Fibroblast of villous mesenchyme (primary cell): ENCODE results near the gene NDUFAF3. TPM values are rescaled to one million over a fixed set of nuclear protein-coding genes. Genes with fewer than 3 reads are reported as not detected.
A peak's percentile ranks its signal among the peaks of the same experiment; 100 is the strongest.

Experiments
- DNase-seq: peaks from one replicate; pipeline ENCODE4 v3.0.0-alpha.2; 2010; ENCODE audit warnings: low read depth
- H3K4me3 ChIP-seq: 2 replicates; pipeline ENCODE4 v1.5.1; 2011; ENCODE audit warnings: low read depth, mild to moderate bottlenecking, low read length
- total RNA-seq: library from RNA; depleted of rRNA; stranded (reverse); fragments of >200 nt; gene quantifications from 2 replicates; pipeline ENCODE4 v1.2.3, GENCODE V29; 2012
- TF ChIP-seq, protein P1 (sequence below): IDR thresholded peaks from 2 replicates; pipeline ENCODE4 v1.5.1; 2012; ENCODE audit warnings: low read depth, mild to moderate bottlenecking, low read length; ENCODE audit not compliant: insufficient read depth

NDUFAF3 gene, protein sequence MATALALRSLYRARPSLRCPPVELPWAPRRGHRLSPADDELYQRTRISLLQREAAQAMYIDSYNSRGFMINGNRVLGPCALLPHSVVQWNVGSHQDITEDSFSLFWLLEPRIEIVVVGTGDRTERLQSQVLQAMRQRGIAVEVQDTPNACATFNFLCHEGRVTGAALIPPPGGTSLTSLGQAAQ
- 39.3 and 48.3 TPM in 2 replicates for total RNA-seq

DNA sequence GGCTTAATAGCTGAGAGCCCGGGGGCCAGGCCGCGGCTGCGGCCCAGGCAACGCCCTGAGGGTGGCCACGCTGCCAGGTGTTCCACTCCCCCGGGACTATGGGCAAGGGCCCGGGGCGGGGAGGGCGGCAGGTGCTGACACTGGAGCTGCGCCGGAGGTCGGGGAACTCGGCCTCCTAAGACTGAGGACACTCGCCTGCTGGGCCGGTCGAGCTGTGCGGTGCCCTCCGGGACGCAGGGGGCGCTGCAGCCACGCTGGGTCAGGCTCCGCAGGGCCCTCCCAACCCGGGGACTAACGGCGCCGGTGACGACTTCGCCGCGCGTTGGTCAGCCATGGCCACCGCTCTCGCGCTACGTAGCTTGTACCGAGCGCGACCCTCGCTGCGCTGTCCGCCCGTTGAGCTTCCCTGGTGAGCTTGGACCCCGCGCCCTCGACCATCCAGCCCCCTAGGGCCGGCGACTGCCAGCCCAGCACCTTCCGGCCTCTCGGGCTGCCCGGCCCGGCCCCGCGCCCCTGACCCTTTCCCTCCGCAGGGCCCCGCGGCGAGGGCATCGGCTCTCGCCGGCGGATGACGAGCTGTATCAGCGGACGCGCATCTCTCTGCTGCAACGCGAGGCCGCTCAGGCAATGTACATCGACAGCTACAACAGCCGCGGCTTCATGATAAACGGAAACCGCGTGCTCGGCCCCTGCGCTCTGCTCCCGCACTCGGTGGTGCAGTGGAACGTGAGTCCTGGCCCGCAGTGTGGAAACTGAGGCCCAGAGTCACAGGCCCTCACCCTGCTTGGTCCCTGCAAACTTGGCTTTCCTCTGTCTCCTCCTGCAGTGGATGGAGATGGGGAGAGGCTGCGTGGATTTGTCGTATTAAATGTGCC, at the start of gene NDUFAF3:
TSS of gene NDUFAF3 (plus strand) at position 309 of the 875 bp plus-strand sequence. CDS start at position 333, 24 bp downstream.
- peak within 1 kb of the TSS; percentile 91 for H3K4me3 ChIP-seq
- TF ChIP-seq, protein P1, sequence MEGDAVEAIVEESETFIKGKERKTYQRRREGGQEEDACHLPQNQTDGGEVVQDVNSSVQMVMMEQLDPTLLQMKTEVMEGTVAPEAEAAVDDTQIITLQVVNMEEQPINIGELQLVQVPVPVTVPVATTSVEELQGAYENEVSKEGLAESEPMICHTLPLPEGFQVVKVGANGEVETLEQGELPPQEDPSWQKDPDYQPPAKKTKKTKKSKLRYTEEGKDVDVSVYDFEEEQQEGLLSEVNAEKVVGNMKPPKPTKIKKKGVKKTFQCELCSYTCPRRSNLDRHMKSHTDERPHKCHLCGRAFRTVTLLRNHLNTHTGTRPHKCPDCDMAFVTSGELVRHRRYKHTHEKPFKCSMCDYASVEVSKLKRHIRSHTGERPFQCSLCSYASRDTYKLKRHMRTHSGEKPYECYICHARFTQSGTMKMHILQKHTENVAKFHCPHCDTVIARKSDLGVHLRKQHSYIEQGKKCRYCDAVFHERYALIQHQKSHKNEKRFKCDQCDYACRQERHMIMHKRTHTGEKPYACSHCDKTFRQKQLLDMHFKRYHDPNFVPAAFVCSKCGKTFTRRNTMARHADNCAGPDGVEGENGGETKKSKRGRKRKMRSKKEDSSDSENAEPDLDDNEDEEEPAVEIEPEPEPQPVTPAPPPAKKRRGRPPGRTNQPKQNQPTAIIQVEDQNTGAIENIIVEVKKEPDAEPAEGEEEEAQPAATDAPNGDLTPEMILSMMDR, result peak; percentile 91
- peak; percentile 94 for DNase-seq

DNA sequence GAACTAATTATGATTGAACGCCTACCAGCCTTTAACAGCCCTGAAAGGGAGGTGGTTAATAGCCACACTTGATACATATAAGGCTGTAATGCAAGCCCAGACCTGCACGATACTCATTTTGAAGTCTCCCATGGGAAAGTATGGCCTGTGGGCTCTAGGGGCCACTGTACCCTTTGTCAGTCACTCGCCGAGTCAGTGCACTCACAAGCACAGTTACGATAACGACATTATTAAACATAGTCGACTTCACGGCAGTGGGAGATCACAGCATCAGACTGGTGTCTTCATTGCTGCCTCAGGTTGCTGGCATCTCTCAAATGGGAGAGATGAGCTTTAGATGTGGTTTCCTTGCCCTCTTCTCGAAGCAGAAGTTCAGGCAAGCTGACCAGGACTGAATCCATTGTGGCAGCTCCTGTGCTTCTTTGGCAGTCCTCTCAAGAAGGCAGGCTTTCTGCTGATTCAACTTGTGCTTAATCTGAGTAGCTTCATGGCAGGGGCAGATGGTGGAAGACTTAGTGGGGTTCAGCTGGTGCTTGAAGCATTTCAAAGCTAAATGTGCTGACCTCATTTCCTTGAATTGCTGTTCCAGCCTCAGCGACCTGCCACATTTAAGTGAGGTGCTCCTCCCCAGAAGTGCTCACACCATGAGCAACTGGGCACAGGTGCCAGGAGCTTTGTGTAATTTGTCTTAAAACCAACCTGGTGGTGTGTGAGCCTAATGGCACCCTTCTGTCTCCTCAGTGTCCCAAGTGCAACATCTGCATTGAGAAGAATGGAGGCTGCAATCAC, 47.7 kb upstream of the NDUFAF3 start:
- TF ChIP-seq, protein P1, result no peak
- no peak for DNase-seq
- no peak overlapping the region for H3K4me3 ChIP-seq

DNA sequence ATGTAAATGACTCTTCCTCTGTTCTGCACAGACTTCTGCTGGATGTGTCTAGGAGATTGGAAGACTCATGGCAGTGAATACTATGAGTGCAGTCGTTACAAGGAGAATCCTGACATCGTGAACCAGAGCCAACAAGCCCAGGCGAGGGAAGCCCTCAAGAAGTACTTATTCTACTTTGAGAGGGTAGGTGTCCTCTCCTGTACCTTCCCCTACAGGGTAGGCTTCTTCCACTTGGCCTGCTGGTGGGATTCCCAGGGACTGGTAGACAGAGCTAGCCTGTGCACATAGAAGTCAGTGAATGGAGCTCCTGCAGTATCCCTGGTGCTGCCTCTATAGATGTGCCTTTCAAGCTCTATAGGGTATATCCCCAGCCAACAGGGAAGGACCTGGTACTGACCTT, 42.5 kb upstream of the NDUFAF3 start:
- TF ChIP-seq, protein P1, result no peak
- no peak overlapping the region for H3K4me3 ChIP-seq

DNA sequence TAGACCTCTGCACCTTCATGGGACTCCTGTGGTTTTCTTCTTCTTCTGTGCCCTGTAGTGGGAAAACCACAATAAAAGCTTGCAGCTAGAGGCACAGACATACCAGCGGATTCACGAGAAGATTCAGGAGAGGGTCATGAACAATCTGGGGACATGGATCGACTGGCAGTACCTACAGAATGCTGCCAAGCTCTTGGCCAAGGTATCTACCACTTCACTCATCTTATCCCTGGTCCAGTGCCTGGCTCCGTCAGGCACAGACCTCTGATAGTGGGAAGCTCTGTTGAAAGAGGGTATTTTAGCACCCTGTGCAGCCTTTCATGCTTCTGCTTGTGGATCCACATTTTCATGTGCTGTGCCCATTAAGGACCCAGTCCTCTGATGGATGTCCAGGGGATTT, 41.6 kb upstream of the NDUFAF3 start:
- TF ChIP-seq, protein P1, result no peak
- H3K4me3 ChIP-seq, result no peak overlapping the region
- DNase-seq, result no peak

More for the DNA sequence above, 42.5 kb upstream of the NDUFAF3 start:
- no peak for DNase-seq

DNA sequence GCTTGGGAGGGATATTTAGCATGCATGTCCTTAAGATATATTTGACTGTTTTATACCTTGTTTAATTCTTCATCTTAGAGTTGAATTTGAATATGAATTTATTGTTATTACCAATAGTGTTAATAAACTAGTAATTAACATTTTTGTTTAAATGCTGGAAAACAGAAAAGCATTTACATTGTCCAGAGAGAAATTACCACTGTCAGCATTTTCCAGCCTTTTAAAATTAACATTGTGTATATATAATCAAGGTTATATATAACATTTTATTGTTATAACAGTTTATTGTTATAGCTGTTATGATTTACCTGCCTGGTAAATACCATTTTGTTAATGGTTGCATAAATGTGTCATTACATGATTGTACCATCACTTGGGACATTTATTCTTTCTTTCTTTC, 39.9 kb upstream of the NDUFAF3 start:
- TF ChIP-seq, protein P1, result no peak
- no peak overlapping the region for H3K4me3 ChIP-seq
- DNase-seq, result no peak

DNA sequence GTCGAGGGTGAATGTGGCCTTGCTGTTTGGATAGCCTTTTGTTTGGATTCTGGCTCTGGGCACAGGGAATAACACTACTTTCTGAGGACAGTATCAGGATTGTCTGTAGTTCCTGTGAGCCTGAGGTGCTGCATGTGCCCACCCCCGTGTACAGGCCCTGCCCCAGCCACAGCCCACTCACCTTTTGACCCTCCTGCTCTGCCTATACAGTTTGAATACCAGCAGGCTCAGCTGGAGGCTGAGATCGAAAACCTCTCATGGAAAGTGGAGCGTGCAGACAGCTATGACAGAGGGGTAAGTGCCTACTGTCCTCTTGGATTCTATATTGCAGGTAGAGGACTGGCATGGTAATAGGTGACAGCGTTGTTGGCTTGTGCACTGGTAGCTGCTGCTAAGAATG, 39.2 kb upstream of the NDUFAF3 start:
- H3K4me3 ChIP-seq, result no peak overlapping the region
- DNase-seq, result no peak
- TF ChIP-seq, protein P1, result no peak
